ENCODE results near the gene PCID2.

PCID2 gene

GRCh38 chr13:113205428-113205931 is 3.0 kb downstream of the PCID2 start:
- no peak for DNase-seq (ENCODE audit: extremely low read depth, low read depth)
- TF ChIP-seq, protein P1, sequence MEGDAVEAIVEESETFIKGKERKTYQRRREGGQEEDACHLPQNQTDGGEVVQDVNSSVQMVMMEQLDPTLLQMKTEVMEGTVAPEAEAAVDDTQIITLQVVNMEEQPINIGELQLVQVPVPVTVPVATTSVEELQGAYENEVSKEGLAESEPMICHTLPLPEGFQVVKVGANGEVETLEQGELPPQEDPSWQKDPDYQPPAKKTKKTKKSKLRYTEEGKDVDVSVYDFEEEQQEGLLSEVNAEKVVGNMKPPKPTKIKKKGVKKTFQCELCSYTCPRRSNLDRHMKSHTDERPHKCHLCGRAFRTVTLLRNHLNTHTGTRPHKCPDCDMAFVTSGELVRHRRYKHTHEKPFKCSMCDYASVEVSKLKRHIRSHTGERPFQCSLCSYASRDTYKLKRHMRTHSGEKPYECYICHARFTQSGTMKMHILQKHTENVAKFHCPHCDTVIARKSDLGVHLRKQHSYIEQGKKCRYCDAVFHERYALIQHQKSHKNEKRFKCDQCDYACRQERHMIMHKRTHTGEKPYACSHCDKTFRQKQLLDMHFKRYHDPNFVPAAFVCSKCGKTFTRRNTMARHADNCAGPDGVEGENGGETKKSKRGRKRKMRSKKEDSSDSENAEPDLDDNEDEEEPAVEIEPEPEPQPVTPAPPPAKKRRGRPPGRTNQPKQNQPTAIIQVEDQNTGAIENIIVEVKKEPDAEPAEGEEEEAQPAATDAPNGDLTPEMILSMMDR (IDR thresholded peaks at IDR 0.05; ENCODE audit: low read depth, low read length): no peak

DNA sequence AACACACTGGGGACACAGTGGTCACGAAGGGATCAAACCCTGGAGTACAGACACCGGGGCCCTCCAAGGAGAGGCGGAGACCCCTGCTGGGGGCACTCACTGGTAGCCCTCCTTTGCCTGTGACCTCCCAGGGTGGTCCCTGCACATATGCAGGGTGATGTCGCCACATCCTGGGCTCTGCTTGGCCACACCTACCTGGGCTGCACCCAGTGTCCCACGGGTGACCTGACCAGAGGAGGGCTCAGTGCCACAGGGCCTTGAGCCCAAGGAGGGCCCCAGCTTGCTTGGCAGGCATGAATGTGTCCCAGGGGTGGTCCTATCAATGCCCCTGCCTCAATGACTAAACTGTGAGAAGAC is 4.1 kb downstream of the PCID2 start:
- TF ChIP-seq, protein P1 (IDR thresholded peaks at IDR 0.05; ENCODE audit: low read depth, low read length): no peak
- DNase-seq (ENCODE audit: extremely low read depth, low read depth): no peak

- TF ChIP-seq, protein P1 (IDR thresholded peaks at IDR 0.05; ENCODE audit: low read depth, low read length): no peak
- DNase-seq (ENCODE audit: extremely low read depth, low read depth): no peak
Measured at GRCh38 chr13:113203507-113204377, 4.7 kb downstream of the PCID2 start.

DNA sequence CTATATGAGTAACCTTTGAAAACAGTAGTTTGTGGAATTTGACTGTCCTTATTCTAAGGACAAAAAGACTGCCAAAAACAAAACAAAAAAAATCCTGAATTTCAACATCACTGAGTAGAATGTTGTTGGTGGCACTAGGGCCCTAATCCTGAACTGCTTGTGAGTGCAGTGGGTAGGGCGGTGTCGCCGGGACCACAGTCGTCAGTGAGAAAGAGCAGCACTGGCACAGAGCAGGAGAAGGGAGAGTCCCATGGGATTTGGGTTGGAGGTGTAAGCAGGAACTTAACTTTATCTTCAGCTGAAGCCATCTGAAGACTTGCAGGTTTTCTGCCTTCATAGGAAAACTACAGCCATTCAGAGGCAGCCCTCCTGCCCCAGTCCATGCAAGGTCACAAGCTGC is 5.6 kb downstream of the PCID2 start:
- TF ChIP-seq, protein P1 (IDR thresholded peaks at IDR 0.05; ENCODE audit: low read depth, low read length): no peak
- DNase-seq (ENCODE audit: extremely low read depth, low read depth): no peak

DNA sequence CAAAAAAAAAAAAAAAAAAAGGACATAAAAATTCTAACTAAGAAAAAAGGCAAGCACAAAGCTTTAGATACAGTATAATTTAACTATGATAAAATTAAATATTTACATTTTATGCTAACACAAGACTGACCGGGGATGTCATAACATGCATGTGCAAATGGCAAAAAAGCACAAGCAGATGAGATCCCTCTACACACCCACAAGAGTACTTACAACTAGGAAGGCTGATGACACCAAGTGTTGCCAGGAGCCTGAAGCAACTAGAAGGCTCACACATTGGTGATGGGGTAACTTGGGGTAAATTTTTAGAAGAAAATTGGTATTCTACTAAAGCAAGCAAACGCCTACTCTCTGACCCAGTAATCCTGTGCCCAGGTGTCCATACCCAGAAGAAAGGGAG is 6.7 kb downstream of the PCID2 start:
- TF ChIP-seq, protein P1 (IDR thresholded peaks at IDR 0.05; ENCODE audit: low read depth, low read length): no peak
- no peak for DNase-seq (ENCODE audit: extremely low read depth, low read depth)

DNA sequence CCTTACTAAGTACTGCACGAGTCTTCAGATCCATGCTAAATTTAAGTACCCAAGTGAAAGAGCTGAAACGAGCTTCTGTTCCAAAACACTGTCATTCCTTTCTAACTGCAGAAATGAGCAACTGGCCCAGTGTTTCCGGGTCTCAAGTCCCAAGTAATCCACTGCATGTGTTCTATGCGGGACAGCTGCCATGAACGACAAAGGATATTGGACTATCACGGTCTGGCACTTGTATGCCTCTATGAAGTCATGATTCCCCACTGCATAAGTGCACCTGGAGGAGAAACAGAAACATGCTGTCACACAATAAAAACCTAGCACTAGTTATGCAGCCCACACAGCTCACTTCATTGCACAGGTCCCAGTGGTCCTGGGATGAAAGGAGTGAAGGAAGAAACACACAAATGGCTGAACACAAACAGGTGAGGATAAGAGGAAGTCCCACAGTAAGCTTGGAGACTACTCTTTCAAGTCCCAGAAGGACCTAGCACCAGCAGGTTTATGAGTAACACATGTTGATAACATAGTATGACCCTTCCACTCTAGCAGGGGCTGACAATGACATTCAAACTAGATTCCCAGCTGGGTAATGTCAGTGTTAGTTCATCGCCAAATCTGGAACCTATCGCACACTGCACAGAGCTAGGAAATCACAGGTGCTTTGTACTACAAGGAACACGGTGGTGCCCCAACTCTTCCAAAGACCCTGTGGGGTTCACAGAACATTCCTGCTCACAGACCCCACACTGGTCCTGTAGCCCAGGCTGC is 11.3 kb downstream of the PCID2 start:
- TF ChIP-seq, protein P1 (IDR thresholded peaks at IDR 0.05; ENCODE audit: low read depth, low read length): no peak
- DNase-seq (ENCODE audit: extremely low read depth, low read depth): no peak

DNA sequence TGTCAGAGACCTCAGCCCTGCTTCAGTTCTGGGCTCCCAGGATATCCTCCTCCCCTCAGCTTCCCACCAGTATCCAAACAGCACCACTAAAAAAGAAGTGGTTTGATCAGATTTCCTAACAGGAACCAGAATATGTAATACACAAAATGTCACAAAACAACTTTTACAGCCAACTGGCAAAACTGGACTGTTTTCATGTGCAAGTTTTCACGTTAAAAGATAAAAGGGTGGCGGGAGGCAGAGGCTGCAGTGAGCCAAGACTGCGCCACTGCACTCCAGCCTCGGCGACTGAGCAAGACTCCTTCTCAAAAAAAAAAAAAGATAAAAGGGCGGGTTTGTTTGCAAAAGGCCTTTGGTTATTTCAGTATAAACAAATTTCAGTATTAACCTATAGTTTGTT is 13.1 kb downstream of the PCID2 start:
- DNase-seq (ENCODE audit: extremely low read depth, low read depth): no peak
- TF ChIP-seq, protein P1 (IDR thresholded peaks at IDR 0.05; ENCODE audit: low read depth, low read length): no peak
